Muscle layer of duodenum (tissue), 2 donors: ENCODE measurements around the gene SEC61G.
A peak's percentile ranks its signal among the peaks of the same experiment; 100 is the strongest.

Experiments
- H3K27ac ChIP-seq: one replicate; pipeline ENCODE4 v1.7.0; 2013; ENCODE audit warnings: mild to moderate bottlenecking, low read length
- H3K27me3 ChIP-seq: one replicate; pipeline ENCODE4 v1.7.0; 2013; ENCODE audit warnings: low read depth, mild to moderate bottlenecking, control low read depth, low read length
- H3K36me3 ChIP-seq, 2 donors: one replicate each; pipeline ENCODE4 v1.7.0; 2013; ENCODE audit warnings: low read length in 2 of 2, control low read depth in 1 of 2, mild to moderate bottlenecking in 1 of 2; ENCODE audit not compliant: insufficient read depth in 2 of 2, control insufficient read depth in 1 of 2
- H3K4me1 ChIP-seq, 2 donors: one replicate each; pipeline ENCODE4 v1.7.0; 2013; ENCODE audit warnings: low read length in 2 of 2, mild to moderate bottlenecking in 2 of 2, control low read depth in 1 of 2, moderate library complexity in 1 of 2; ENCODE audit not compliant: insufficient read depth in 2 of 2, control insufficient read depth in 1 of 2
- H3K4me3 ChIP-seq, 2 donors: one replicate each; pipeline ENCODE4 v1.7.0; 2013; ENCODE audit warnings: low read length in 2 of 2, low read depth in 1 of 2, mild to moderate bottlenecking in 1 of 2
- H3K9me3 ChIP-seq, 2 donors: one replicate each; pipeline ENCODE4 v1.7.0; 2013; ENCODE audit warnings: low read length in 2 of 2, control low read depth in 1 of 2, mild to moderate bottlenecking in 1 of 2; ENCODE audit not compliant: control insufficient read depth in 1 of 2
- donor health status: healthy.

SEC61G gene

DNA sequence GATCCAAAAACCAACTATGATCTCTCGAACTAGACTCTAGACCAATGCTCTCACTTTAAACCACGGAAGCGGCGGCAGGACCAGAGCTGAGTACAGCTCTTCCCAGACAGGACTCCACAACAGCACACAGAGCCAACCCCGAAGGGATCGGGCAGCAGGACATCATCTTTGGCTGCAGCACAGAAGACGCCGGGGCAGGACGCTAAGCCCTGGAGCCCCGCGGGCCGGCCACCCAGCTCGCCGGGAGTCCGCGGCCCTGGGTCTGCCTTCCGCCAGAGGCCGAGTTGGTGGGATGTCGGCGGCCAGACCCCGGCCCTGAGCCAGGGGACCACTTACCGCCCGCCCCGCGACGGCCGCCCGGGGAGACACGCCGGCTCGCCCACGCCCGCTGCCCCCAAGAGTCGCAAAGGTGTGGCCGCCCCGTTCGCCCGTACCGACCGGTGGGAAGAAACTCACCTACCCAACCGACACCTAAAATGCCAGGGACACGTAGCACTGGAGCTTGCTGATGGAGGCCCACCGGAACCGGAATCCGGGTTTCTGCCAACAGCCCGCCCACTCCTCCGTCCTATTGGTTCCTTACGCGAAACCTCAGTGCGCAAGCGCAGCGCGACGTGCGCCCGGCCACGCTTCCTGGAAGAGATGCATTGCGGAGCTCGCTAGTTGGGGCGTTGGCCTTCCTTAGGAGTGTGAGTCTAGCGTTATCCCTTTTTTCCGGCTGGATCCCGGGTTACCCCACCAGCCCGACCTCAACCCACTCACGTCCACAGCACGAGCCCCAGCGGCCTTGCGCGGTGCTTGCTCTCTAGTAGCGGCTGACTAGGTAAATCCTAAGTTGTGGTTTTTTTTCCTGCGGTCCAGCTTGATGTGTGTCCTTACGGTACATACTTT, at the start of gene SEC61G:
TSS of gene SEC61G (minus strand) at position 510 of the 891 bp plus-strand sequence. CDS start 1,623 bp downstream, outside the sequence.
- Histone ChIP-seq H3K36me3 (peaks cover 15 to 16% of the 10 kb centered on the region in 2 donors), H3K4me3 (peak within 1 kb of the TSS; percentile 98 to 99), H3K27ac (peak within 1 kb of the TSS; percentile 98), H3K27me3 (no peaks in the 10 kb centered on the region), H3K9me3 (no peaks in the 10 kb centered on the region), H3K4me1 (peaks cover 12 to 20% of the 10 kb centered on the region in 2 donors)

DNA sequence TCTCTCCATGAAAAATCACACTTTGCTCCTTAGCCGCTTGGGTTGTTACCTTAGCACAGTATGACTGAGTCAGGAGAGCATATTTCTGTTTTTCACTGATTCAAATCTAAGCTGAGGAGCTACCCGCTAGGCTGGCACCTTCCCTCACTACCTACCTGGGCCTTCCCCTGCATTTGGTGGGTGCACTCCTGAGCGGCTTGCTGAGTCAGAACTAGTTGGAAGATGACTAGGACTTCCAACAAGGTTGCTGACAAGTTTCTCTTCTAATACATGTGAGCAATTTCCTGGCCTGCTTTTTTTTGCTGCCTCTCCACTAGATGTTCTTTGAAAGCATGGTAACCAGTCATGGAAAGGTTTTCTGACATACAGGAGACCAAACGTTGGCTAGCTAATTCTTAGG, 43.8 kb upstream of the SEC61G start:
- H3K4me1 ChIP-seq, result no peaks in the 10 kb centered on the region
- H3K9me3 ChIP-seq, result no peaks in the 10 kb centered on the region
- no peak overlapping the region for H3K27ac ChIP-seq
- H3K27me3 ChIP-seq, result no peaks in the 10 kb centered on the region
- no peaks in the 10 kb centered on the region for H3K36me3 ChIP-seq
- H3K4me3 ChIP-seq, result no peak overlapping the region

DNA sequence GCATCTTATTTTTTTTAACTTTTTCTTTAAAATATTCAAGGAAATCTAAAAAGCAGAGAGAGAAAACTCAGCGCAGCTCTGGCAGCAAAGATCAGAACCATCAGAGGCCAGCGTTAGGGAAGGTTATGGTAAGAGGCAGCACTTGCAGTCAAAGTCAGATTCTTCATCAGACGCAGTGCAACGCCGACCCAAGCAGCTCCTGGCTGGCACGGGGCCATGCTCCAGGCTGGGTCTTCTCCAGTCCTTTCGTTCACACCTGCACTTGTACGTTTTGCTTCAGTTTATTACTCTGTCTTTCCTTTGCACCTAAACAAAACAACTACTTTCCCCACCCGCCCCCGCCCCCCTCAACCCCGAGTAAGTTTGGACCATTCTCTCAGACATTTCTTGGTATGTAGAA, 43.1 kb upstream of the SEC61G start:
- no peaks in the 10 kb centered on the region for H3K4me1 ChIP-seq
- no peaks in the 10 kb centered on the region for H3K9me3 ChIP-seq
- no peak overlapping the region for H3K27ac ChIP-seq
- no peak overlapping the region for H3K4me3 ChIP-seq
- no peaks in the 10 kb centered on the region for H3K27me3 ChIP-seq
- no peaks in the 10 kb centered on the region for H3K36me3 ChIP-seq

DNA sequence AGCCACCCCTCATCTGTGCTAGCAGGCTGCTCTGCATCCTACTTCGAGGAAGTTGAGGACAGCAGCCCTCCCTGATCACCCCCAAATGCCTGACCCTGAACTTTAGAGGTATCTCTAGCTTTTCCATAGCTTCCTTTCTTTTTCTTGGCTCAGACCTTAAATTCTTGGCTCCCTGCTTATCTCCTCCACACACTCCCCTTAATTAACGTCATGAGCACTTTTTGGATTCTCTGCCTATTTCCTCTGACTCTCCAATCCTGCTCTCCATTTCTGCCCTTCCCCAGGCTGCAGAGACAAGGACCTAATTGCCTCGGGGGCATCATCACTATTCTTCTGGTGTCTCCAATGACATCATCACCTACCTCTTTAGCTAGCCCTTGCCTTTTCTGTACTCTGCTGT, 40.8 kb upstream of the SEC61G start:
- H3K27me3 ChIP-seq, result no peaks in the 10 kb centered on the region
- no peaks in the 10 kb centered on the region for H3K36me3 ChIP-seq
- H3K4me1 ChIP-seq, result no peaks in the 10 kb centered on the region
- no peaks in the 10 kb centered on the region for H3K9me3 ChIP-seq
- H3K4me3 ChIP-seq, result no peak overlapping the region
- no peak overlapping the region for H3K27ac ChIP-seq

DNA sequence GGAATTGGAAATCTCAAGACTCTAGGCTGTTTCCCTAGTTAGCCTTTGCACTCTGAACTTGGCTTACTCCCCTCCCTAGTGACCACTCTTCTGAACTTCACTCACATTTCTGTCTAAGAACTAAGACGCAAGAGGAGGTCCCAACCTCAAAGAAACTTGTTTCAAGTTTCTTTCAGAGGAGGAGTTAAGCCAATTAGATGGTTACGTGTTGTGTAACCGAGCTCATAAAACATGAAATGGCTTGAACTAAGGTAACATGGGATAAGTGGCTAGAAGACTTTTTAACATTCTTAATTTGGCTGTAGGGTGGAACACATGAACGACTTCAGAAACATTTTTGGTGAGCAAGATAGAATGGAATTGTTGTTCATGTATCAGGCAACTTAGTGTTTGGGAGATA, 39.5 kb upstream of the SEC61G start:
- H3K27me3 ChIP-seq, result no peaks in the 10 kb centered on the region
- H3K27ac ChIP-seq, result no peak overlapping the region

DNA sequence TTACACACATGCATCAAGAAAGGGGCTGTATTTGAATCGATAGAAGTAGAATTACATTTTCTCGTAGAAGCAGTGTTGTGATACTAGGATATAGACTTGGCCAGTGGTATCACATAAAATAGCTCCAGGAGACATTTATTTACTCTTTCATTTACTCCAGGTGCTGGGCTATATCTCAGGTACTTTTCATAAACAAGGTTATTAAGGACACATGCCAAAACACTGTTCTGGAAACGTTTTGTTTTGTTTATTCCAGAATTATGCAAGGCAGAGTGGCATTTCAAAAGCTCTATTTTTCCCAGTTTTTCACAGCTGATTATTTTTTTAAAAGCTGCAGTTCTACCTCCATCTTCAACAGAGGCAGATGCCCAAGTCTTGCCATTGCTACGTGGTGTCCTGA, 37.8 kb upstream of the SEC61G start:
- H3K27me3 ChIP-seq, result no peaks in the 10 kb centered on the region
- no peaks in the 10 kb centered on the region for H3K4me1 ChIP-seq
- no peaks in the 10 kb centered on the region for H3K9me3 ChIP-seq

More for the DNA sequence above, 39.5 kb upstream of the SEC61G start:
- no peaks in the 10 kb centered on the region for H3K9me3 ChIP-seq
- H3K4me1 ChIP-seq, result no peaks in the 10 kb centered on the region
- H3K4me3 ChIP-seq, result no peak overlapping the region
- H3K36me3 ChIP-seq, result no peaks in the 10 kb centered on the region

DNA sequence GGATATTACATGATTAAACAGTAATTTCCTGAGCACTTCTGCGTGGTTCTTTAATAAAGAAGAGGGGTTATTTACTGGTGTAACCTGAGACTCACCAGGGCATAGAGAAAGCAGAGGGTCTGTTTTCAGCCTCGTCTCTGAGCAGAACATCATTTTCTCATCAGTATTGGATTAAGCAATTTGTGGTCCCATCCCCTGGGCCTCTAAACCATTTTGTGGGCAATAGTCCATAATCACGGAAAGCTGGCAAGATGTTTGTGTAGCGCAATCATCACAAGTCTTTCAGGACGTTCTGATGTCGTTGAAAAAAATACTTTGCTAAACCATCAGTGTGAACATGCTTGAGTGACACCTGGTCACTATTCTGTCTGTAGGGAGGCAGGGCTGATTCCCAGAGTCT, 37.1 kb upstream of the SEC61G start:
- no peaks in the 10 kb centered on the region for H3K27me3 ChIP-seq
- H3K9me3 ChIP-seq, result no peaks in the 10 kb centered on the region
- no peaks in the 10 kb centered on the region for H3K36me3 ChIP-seq
- no peak overlapping the region for H3K4me3 ChIP-seq
- H3K4me1 ChIP-seq, result no peaks in the 10 kb centered on the region
- no peak overlapping the region for H3K27ac ChIP-seq

More for the DNA sequence above, 37.8 kb upstream of the SEC61G start:
- Histone ChIP-seq H3K27ac (no peak overlapping the region), H3K36me3 (no peaks in the 10 kb centered on the region), H3K4me3 (no peak overlapping the region)

GRCh38 chr7:54792383-54792782, 33.4 kb upstream of the SEC61G start:
- no peaks in the 10 kb centered on the region for H3K36me3 ChIP-seq
- no peaks in the 10 kb centered on the region for H3K27me3 ChIP-seq
- no peaks in the 10 kb centered on the region for H3K4me1 ChIP-seq
- no peak overlapping the region for H3K27ac ChIP-seq
- no peak overlapping the region for H3K4me3 ChIP-seq
- no peaks in the 10 kb centered on the region for H3K9me3 ChIP-seq

DNA sequence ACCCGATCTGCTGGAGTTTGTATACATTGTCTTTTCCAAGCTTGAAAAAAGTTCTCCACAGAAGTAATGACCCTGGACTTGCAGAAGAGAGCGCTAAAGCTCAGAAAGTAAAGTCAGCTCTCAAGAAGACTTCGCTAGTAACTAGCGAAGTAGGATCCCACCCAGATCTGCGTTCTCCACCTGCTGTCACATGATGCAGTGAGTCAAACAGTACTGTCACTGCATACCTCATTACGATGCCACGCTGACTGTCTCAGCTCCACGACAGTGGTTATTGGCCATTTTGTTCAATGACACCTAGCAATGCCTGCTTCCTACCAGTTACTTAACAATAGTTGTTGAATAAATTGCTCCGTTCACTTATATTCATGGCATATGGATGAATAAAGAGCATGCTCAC, 29.7 kb upstream of the SEC61G start:
- H3K36me3 ChIP-seq, result no peaks in the 10 kb centered on the region
- H3K4me3 ChIP-seq, result peak overlapping the region in 1 of 2 donors; percentile 31
- H3K27ac ChIP-seq, result no peak overlapping the region
- H3K4me1 ChIP-seq, result no peaks in the 10 kb centered on the region
- H3K9me3 ChIP-seq, result no peaks in the 10 kb centered on the region
- no peaks in the 10 kb centered on the region for H3K27me3 ChIP-seq

DNA sequence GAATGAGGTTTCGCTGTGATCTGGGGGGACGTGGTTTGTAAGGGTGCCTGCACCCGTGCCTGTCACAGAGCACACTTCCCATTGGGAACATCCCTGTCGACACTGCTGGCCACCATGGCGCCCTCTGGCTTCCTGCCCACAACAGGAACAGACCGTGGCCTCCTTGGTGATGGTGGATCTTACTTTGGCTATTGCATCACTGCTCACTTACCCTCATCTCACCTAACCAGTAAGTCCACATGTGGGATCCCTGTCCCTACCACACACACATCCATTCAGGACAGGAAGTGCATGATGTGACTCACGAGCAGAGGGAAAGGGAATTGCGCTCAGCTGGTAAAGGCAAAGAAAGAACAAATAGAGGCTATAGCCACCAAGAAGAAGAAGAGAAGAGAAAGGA, 26.2 kb upstream of the SEC61G start:
- Histone ChIP-seq H3K36me3 (no peaks in the 10 kb centered on the region), H3K9me3 (no peaks in the 10 kb centered on the region), H3K27me3 (no peaks in the 10 kb centered on the region), H3K27ac (no peak overlapping the region), H3K4me1 (no peaks in the 10 kb centered on the region), H3K4me3 (no peak overlapping the region)

DNA sequence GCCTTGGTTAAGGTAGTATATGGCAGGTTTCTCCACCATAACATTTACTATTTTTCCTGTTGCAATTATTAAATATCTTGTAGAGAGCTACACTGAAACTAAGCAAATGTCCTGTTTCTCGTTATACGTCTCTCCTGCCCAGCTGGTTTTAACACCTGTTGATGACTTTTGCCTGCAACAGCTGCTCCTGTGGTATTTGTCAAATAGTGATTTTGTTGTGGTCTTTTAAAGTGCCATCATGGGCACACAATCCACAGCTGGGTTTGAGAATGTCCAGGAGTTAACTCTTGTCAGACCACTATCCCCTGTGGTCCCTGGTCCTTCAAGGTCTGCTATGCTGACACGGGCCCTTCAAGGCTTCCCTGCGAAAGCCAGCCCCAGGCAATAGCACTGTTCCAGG, 24.9 kb upstream of the SEC61G start:
- H3K4me3 ChIP-seq, result no peak overlapping the region
- no peaks in the 10 kb centered on the region for H3K9me3 ChIP-seq
- no peaks in the 10 kb centered on the region for H3K4me1 ChIP-seq
- no peak overlapping the region for H3K27ac ChIP-seq
- H3K36me3 ChIP-seq, result no peaks in the 10 kb centered on the region
- no peaks in the 10 kb centered on the region for H3K27me3 ChIP-seq

- Histone ChIP-seq H3K27me3 (no peaks in the 10 kb centered on the region), H3K9me3 (no peaks in the 10 kb centered on the region), H3K4me1 (no peaks in the 10 kb centered on the region), H3K36me3 (no peaks in the 10 kb centered on the region), H3K4me3 (no peak overlapping the region), H3K27ac (no peak overlapping the region)
These were observed 23.8 kb upstream of the SEC61G start for GRCh38 chr7:54782829-54783228.
